OCI-LY1 (cell line): ENCODE results near the gene BPIFB3.

ENCODE experiments used
- H2AFZ ChIP-seq: fragments of 200-600 bp; sonication (generic), shearing (Covaris generic); 2 replicates; pipeline ENCODE4 v1.6.0; 2014; ENCODE audit warnings: antibody characterized with exemption, mild to moderate bottlenecking, low read length
- H3F3A ChIP-seq: fragments of 200-600 bp; sonication (generic), shearing (Covaris generic); 2 replicates; pipeline ENCODE4 v1.6.0; 2014; ENCODE audit warnings: mild to moderate bottlenecking, antibody characterized with exemption, low read length, moderate library complexity; ENCODE audit not compliant: insufficient read depth
- H3K27ac ChIP-seq: fragments of 200-600 bp; sonication (generic); 2 replicates; pipeline ENCODE4 v1.5.1; 2014; ENCODE audit warnings: low read length, mixed run types, mild to moderate bottlenecking, low read depth; ENCODE audit not compliant: poor library complexity, severe bottlenecking
- H3K27me3 ChIP-seq: fragments of 200-600 bp; sonication (generic); 2 replicates; pipeline ENCODE4 v1.6.0; 2014; ENCODE audit warnings: antibody characterized with exemption, mild to moderate bottlenecking, low read length, moderate library complexity; ENCODE audit not compliant: insufficient read depth
- H3K36me3 ChIP-seq: fragments of 200-600 bp; sonication (generic); 2 replicates; pipeline ENCODE4 v1.6.1; 2014; ENCODE audit warnings: mild to moderate bottlenecking, antibody characterized with exemption, low read length, moderate library complexity, mixed read lengths; ENCODE audit not compliant: insufficient read depth
- H3K4me1 ChIP-seq: fragments of 200-600 bp; sonication (generic); 2 replicates; pipeline ENCODE4 v1.5.1; 2014; ENCODE audit warnings: mild to moderate bottlenecking, low read length, moderate library complexity; ENCODE audit not compliant: insufficient read depth, severe bottlenecking
- H3K4me2 ChIP-seq: fragments of 200-600 bp; sonication (generic), shearing (Covaris generic); 2 replicates; pipeline ENCODE4 v1.6.1; 2014; ENCODE audit warnings: low read length
- H3K4me3 ChIP-seq: fragments of 200-600 bp; sonication (generic); 2 replicates; pipeline ENCODE4 v1.5.1; 2014; ENCODE audit warnings: low read length, low read depth, mild to moderate bottlenecking, mixed read lengths; ENCODE audit not compliant: poor library complexity, severe bottlenecking
- H3K79me2 ChIP-seq: fragments of 200-600 bp; shearing (Covaris generic); 2 replicates; pipeline ENCODE4 v1.6.1; 2016; ENCODE audit warnings: mixed run types, low read length, mixed read lengths; ENCODE audit not compliant: insufficient read depth
- H3K9ac ChIP-seq: fragments of 200-600 bp; sonication (generic), shearing (Covaris generic); 2 replicates; pipeline ENCODE4 v1.6.1; 2014; ENCODE audit warnings: mild to moderate bottlenecking, low read length, mixed read lengths
- H3K9me2 ChIP-seq: fragments of 200-600 bp; sonication (generic), shearing (Covaris generic); 2 replicates; pipeline ENCODE4 v1.6.1; 2014; ENCODE audit warnings: low read depth, mild to moderate bottlenecking, low read length, mixed read lengths
- H3K9me3 ChIP-seq: fragments of 200-600 bp; shearing (Covaris generic); 2 replicates; pipeline ENCODE4 v1.6.1; 2014; ENCODE audit warnings: low read length, mixed read lengths
- H4K20me1 ChIP-seq: fragments of 200-600 bp; sonication (generic), shearing (Covaris generic); 2 replicates; pipeline ENCODE4 v1.6.0; 2016; ENCODE audit warnings: mild to moderate bottlenecking, low read length; ENCODE audit not compliant: insufficient read depth
- CTCF ChIP-seq: fragments of 200-600 bp; sonication (generic), shearing (Covaris generic); IDR thresholded peaks from 2 replicates; pipeline ENCODE4 v1.5.1; 2017; ENCODE audit warnings: mild to moderate bottlenecking, antibody characterized with exemption, low read length, moderate library complexity, mixed read lengths
- EZH2 ChIP-seq: fragments of 200-600 bp; sonication (generic), shearing (Covaris generic); IDR thresholded peaks from 2 replicates; pipeline ENCODE4 v1.8.0; 2017; ENCODE audit warnings: borderline replicate concordance, mixed run types, mild to moderate bottlenecking, antibody characterized with exemption, low read length, moderate library complexity, mixed read lengths

BPIFB3 gene

DNA sequence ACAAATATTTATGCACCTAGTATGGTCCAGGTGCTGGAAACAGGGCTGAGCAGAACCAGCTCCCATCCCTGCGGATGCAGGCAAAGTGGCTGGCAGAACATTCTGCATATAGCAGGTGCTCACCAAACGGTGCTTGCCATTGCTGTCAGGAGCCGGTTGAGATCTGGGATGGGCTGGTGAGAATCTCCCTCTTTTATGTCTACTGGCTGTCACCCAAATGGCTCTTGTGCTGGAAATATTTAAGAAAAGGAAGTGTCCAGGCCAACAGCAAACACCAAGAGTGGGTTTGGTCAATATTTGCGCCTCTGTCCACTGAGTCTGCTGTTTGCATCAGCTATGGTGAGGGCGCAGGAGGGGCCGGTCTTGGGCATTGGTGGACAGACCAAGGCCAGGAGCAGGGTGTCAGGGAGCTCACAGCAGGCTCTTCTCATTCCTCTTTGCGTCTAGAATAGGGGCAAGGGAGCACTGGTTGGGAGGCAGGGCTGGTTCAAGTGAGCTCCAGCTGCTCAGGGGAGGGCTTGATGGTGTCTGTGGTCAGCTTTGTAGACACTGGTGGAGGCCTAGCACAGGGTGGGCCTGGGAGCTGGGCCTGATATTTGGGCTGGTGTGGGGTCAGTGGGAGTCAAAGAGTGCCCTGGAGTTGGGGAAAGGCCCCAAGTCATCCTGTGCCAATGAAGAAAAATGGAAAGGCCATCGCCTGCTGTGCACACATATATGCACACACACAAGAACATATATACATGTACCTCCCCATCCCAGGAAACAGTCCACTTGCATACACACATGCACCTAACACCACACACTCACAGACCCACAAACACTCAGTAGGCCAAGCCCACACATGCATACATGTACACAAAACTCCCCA is 47.6 kb upstream of the BPIFB3 start:
- Histone ChIP-seq H3K9me3 (no peaks in the 10 kb centered on the region), H3K27me3 (no peaks in the 10 kb centered on the region; the same call in 1 of the 2 replicates), H3K27ac (no peak overlapping the region), H3K79me2 (no peaks in the 10 kb centered on the region), H3K36me3 (no peaks in the 10 kb centered on the region), H4K20me1 (no peaks in the 10 kb centered on the region), H3F3A (no peaks in the 10 kb centered on the region), H3K9me2 (no peaks in the 10 kb centered on the region), H3K4me1 (no peaks in the 10 kb centered on the region), H2AFZ (no peak overlapping the region), H3K9ac (no peak overlapping the region), H3K4me3 (no peak overlapping the region), H3K4me2 (no peak overlapping the region)
- no peak for TF ChIP-seq EZH2
- TF ChIP-seq CTCF = no peak

DNA sequence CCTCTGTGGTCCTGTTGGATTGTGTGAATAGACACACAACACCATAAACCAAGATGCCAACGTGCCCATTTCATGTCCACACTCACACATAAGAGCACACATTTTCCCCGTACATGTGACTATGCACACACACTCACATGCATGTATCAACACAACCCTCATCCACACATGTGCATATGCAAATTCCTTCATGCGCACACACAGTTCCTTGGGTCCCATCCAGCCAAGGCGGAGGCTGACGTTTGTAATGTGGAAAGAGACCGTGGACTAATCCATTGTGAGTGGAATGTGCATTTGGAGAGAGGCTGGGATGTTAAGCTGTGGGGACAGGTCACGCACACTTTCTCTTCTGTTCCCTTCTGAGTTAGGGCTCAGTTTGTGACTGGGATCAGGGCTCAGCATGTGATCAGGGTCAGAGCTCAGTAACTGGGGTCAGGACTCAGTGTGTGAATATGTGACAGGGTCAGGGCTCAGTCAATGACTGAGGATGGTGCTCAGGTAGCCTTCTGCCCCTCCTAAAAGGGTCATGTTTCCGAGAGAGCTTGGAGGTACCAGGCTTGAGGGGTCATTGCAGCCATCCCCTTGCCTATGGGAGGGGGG is 46.8 kb upstream of the BPIFB3 start:
- no peaks in the 10 kb centered on the region for H3K36me3 ChIP-seq
- H3K4me1 ChIP-seq = no peaks in the 10 kb centered on the region
- no peak overlapping the region for H3K4me3 ChIP-seq
- TF ChIP-seq EZH2 = no peak
- TF ChIP-seq CTCF = no peak
- no peaks in the 10 kb centered on the region for H3K9me2 ChIP-seq
- no peaks in the 10 kb centered on the region for H4K20me1 ChIP-seq
- H3K9me3 ChIP-seq = no peaks in the 10 kb centered on the region
- H3K27ac ChIP-seq = no peak overlapping the region
- H3K27me3 ChIP-seq = no peaks in the 10 kb centered on the region; the same call in 1 of the 2 replicates
- H2AFZ ChIP-seq = no peak overlapping the region
- H3K79me2 ChIP-seq = no peaks in the 10 kb centered on the region
- no peaks in the 10 kb centered on the region for H3F3A ChIP-seq
- no peak overlapping the region for H3K4me2 ChIP-seq
- no peak overlapping the region for H3K9ac ChIP-seq

DNA sequence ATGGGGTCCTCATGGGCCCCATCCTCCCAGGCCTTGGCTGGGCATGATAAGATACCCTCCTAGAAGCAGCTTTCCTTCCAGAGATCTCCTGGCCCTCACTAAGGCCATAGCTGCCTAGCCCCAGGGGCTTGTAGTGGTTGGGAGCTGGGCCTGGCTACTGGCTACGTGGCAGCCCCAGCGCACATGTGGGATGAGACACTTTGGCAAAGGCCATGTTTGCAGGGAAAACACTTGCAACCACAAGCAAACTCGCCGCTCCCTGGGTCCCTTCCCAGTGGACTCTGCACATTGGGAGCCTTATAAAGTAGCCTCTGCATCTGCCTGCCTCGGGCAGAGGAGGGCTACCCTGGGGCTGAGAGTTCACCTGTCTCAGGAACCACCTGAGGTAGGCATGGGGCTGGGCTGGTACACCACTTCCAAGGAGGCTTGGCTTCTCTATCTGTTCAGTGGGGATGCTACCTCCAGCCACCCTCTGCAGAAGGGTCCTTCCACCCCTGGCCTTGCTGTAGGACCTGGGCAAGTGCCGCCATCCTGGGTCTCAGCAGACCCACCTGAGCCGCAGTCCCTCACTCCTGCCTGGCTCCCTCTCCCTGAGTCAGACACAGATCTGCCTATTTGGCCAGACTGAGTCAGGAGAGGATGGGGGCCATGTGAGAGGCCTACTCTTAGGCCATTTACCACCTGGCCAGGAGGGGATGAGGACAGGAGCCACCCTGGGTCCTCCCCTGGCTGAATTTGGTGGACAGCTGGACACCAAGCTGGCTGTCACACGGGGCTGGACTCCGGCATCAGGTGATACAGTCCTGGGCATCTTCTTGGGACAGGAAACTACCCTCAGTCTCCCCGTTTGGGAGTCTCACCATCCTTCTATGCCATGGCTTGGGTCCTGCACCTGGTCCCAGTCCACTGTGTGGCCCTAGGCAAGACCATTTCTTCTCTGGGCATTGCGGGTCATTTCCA is 46.0 kb upstream of the BPIFB3 start, which contains the start of gene BPIFB2:
Gene BPIFB2 (plus strand): TSS at position 329 of the 960 bp plus-strand sequence. CDS start 871 bp downstream, outside the sequence.
- Histone ChIP-seq H2AFZ (no peak within 1 kb of the TSS), H3K27ac (no peak within 1 kb of the TSS), H3K4me1 (no peaks in the 10 kb centered on the region), H3K4me2 (no peak within 1 kb of the TSS), H3K27me3 (no peaks in the 10 kb centered on the region; the same call in 1 of the 2 replicates), H3K9me3 (no peaks in the 10 kb centered on the region), H4K20me1 (no peaks in the 10 kb centered on the region), H3K9me2 (no peaks in the 10 kb centered on the region), H3K36me3 (no peaks in the 10 kb centered on the region), H3K79me2 (no peaks in the 10 kb centered on the region), H3K4me3 (no peak within 1 kb of the TSS), H3K9ac (no peak within 1 kb of the TSS), H3F3A (no peaks in the 10 kb centered on the region)
- TF ChIP-seq EZH2 = no peak
- no peak for TF ChIP-seq CTCF
